ENCODE results near the gene FKBP9.
"Not testable (repeated sequence)": the region's sequence is repeated elsewhere in the genome, so short reads cannot be mapped to it uniquely, and the experiment has no call there.

The FKBP9 gene

GRCh38 chr7:32958046-32959025 is 1.1 kb downstream of the FKBP9 start:
- no peak for DNase-seq

DNA sequence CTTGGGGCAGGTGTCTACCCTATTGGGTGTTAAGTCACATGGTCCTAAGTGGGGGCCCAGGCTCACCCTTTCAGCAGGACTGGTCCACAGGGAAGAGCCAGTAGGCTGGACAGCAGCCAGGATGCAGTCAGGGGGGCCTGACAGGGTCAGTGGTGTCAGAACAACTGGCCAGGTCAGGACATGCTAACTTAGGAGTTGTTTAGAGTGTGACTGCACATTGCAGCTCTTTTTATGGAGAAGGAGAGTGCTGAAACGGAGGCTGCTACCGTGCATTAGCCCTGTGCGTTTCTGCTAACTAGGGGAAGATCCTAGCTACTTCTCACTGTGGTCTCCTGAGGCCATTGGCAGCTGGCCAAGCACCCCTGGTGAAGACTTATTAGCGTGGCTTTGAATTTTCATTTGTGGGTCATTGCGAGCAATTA is 6.7 kb downstream of the FKBP9 start:
- DNase-seq = not testable (repeated sequence)

- not testable (repeated sequence) for DNase-seq
These were observed 7.4 kb downstream of the FKBP9 start for GRCh38 chr7:32964461-32965159.

GRCh38 chr7:32966489-32967267 is 9.4 kb downstream of the FKBP9 start:
- DNase-seq = not testable (repeated sequence)

DNA sequence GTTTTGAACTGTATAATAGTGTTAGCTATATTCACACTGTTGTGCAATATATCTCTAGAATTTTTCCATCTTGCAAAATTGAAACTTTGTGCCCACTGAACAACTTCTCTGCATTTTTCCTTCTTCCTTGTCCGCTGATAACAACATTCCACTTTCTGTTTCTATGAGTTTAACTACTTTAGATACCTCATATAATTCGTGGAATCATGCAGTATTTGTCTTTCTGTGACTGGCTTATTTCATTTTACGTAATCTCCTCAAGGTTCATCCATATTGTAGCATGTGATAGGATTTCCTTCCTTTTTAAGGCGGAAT is 10.0 kb downstream of the FKBP9 start:
- not testable (repeated sequence) for DNase-seq

GRCh38 chr7:32971967-32972366 is 14.7 kb downstream of the FKBP9 start:
- DNase-seq = not testable (repeated sequence)

- DNase-seq = not testable (repeated sequence)
These were observed 19.9 kb downstream of the FKBP9 start for GRCh38 chr7:32977159-32977558.

DNA sequence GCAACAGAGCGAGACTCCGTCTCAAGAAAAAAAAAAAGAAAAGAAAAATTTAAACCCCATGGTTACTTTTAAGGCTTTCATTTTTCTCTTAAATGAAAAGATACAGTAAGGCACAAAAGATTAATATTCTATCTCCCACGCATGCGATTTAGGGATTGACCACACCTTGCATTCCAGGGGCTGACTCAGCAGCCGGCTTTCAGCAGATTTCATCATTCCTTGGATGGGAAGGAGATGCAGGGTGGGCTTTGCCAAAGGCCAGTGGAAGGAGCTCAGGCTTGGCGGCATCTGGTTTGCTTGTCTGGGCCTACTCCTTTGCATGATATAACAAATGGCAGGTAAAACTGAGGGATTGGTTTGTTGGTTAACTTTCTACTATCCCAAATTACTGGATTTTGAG is 22.0 kb downstream of the FKBP9 start:
- DNase-seq = not testable (repeated sequence)

- not testable (repeated sequence) for DNase-seq
These were observed 22.7 kb downstream of the FKBP9 start for GRCh38 chr7:32979902-32980301.

DNA sequence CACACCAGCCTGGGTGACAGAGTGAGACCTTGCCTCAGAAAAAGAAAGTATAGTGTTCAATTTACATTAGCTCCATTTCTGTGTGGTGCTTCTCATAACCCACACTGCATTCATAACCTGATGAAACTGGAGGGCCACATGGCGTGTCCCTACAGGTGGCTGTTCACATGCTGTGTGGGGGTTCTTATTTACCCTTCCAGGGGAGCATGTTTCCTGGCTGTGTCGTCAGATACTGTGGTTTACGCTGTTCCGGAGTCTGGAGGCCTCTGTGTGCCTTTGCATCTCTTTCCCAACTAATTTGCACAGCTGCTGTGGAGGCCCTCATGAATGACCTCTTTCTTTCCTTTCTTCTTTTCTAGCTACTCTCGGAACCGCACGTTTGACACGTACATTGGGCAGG is 30.9 kb downstream of the FKBP9 start:
- not testable (repeated sequence) for DNase-seq

GRCh38 chr7:32991068-32991585 is 33.9 kb downstream of the FKBP9 start:
- DNase-seq = not testable (repeated sequence)

DNA sequence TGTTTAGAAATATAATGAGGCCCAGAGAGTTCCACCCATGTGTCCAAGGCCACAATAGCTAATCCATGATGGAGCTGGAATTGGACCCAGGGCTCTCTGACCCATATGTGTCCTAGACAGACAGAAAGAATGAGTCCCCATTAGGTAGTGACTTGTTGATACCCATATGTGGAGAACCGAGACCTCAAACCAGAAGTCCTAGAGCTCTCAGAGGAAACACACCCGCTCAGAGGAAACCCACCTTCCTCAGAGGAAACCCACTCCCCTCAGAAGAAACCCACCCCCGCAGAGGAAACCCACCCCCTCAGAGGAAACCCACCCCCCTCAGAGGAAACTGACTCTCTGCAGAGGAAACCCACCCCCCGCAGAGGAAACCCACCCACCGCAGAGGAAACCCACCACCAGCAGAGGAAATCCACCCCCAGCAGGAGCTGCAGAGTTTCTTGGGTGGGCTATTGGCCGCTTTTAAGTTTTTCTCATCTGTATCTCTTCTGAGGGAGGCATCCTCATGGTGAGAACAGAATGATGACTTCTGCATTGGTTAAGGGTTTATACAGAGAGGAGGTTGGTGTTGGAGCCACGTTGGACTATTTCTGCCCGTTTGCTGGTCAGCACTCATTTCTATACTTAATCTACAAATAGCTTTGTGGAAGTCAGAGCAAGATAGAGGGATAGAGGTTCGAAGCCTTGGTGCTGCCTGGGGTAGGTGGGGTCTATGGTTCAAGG is 34.9 kb downstream of the FKBP9 start:
- peak; percentile 3 for DNase-seq

DNA sequence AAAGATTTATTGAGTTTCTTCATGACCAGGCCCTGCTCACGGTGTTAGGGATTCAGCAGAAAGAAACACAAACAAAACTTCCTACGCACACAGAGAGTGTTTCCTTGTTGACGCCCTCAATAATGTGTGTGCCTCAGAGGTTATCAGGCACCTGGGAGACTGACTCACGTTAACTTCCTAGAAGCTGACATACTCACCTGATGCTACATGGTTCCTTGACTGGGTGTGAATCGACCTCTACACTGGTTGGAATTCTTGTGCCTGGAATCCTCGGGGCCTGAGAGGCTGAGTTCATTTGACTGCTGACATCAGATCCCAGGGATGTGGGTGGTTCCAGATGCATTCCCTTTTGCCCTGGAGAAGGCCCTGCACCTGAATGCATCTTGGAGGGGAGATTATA is 35.5 kb downstream of the FKBP9 start:
- DNase-seq = not testable (repeated sequence)

GRCh38 chr7:32997956-32998355 is 40.7 kb downstream of the FKBP9 start:
- not testable (repeated sequence) for DNase-seq

- peak; percentile 7 for DNase-seq
These were observed 41.3 kb downstream of the FKBP9 start for GRCh38 chr7:32998361-32999171.

GRCh38 chr7:32999380-32999779 is 42.1 kb downstream of the FKBP9 start:
- not testable (repeated sequence) for DNase-seq

GRCh38 chr7:33003111-33003510 is 45.9 kb downstream of the FKBP9 start:
- not testable (repeated sequence) for DNase-seq

- DNase-seq = not testable (repeated sequence)
These were observed 46.9 kb downstream of the FKBP9 start for GRCh38 chr7:33004104-33004616.

GRCh38 chr7:33005193-33005592 is 48.0 kb downstream of the FKBP9 start:
- not testable (repeated sequence) for DNase-seq

DNA sequence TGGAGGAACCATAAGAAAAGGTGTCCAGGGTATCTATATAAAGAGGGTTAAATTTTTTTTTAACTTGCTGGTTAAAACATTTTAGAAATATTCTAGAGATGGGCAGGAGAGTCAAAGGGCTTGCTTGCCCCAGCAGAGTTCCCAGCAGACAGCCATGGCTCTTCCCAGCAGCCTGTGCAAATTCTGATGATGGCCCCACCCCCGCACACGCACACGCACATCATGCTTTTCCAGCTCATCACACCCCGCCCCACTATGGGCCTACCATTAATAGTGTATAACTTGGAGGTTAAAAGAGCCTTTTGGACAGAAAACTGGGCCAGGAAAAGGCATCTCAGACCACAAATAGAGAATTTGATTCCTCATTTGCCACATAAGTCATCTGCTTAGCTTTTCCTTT is 48.5 kb downstream of the FKBP9 start:
- DNase-seq = not testable (repeated sequence)

DNA sequence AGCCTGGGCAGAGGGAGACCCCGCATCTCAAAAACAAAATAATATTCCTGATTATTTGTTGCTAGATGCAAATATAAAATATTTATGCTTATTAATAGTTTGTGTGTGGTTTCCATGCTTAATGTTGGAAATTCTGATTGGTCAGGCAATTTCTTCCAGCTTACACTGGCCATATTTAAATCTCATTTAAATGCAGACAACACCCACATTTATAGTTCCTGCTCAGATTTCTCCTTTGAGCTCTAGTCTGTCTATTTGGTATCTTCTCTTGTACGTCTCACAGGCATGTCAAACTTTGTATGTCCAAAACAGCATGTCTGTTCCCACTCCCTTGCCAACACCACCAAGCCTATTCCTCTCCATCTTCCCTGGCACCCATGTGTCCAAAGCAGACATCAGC is 52.5 kb downstream of the FKBP9 start:
- DNase-seq = no peak

Data from CD4-positive, alpha-beta T cell treated with Interleukin-6 for 4 hours (primary cell).